Smooth muscle cell (in vitro differentiated cells): ENCODE measurements around the gene PCNT. TPM values are rescaled to one million over a fixed set of nuclear protein-coding genes. Genes with fewer than 3 reads are reported as not detected.

ENCODE experiments used
- DNase-seq: peaks from one replicate; lab custom pipeline; 2025; ENCODE audit not compliant: unreplicated experiment; lab: John Stamatoyannopoulos, UW
- H2AFZ ChIP-seq: fragments of 200-600 bp; sonication (generic); 2 replicates; pipeline ENCODE4 v1.6.0; 2016; ENCODE audit warnings: antibody characterized with exemption, low read depth, mild to moderate bottlenecking
- H3F3A ChIP-seq: fragments of 200-600 bp; sonication (generic); 2 replicates; pipeline ENCODE4 v1.6.0; 2017; ENCODE audit warnings: antibody characterized with exemption, low read depth
- H3K27ac ChIP-seq: fragments of 200-600 bp; sonication (generic); 2 replicates; pipeline ENCODE4 v1.5.1; 2016; ENCODE audit warnings: low read depth, mild to moderate bottlenecking
- H3K27me3 ChIP-seq: fragments of 200-600 bp; sonication (generic); 2 replicates; pipeline ENCODE4 v1.6.1; 2016; ENCODE audit warnings: low read depth, mild to moderate bottlenecking
- H3K36me3 ChIP-seq: fragments of 200-600 bp; sonication (generic); 2 replicates; pipeline ENCODE4 v1.5.1; 2016; ENCODE audit warnings: low read depth
- H3K4me1 ChIP-seq: fragments of 200-600 bp; sonication (generic); 2 replicates; pipeline ENCODE4 v1.5.1; 2016; ENCODE audit warnings: low read depth
- H3K4me2 ChIP-seq: fragments of 200-600 bp; sonication (generic); 2 replicates; pipeline ENCODE4 v1.6.0; 2016; ENCODE audit warnings: mild to moderate bottlenecking
- H3K4me3 ChIP-seq: fragments of 200-600 bp; sonication (generic); 2 replicates; pipeline ENCODE4 v1.5.1; 2016; ENCODE audit warnings: mild to moderate bottlenecking
- H3K79me2 ChIP-seq: fragments of 200-600 bp; sonication (generic); 2 replicates; pipeline ENCODE4 v1.6.0; 2016; ENCODE audit warnings: low read depth, mild to moderate bottlenecking
- H3K9ac ChIP-seq: fragments of 200-600 bp; sonication (generic); 2 replicates; pipeline ENCODE4 v1.6.0; 2016; ENCODE audit warnings: low read depth
- H3K9me3 ChIP-seq: fragments of 200-600 bp; sonication (generic); replicated peaks from 2 replicates; pipeline ENCODE4 v1.5.1; 2016; ENCODE audit warnings: low read depth
- H4K20me1 ChIP-seq: fragments of 200-600 bp; sonication (generic); 2 replicates; pipeline ENCODE4 v1.6.0; 2016; ENCODE audit warnings: low read depth
- CTCF ChIP-seq: fragments of 200-600 bp; sonication (generic); IDR thresholded peaks from 2 replicates; pipeline ENCODE4 v1.5.1; 2017; ENCODE audit warnings: borderline replicate concordance, mild to moderate bottlenecking, antibody characterized with exemption; ENCODE audit not compliant: insufficient read depth, poor library complexity, severe bottlenecking
- WGBS: methylation state at CpG from one replicate; pipeline ENCODE4 v1.1.7; 2016; ENCODE audit warnings: low lambda C conversion rate; 5-methylcytosine and 5-hydroxymethylcytosine counted together
- polyA plus RNA-seq: library from polyadenylated mRNA; unstranded; fragments of >200 nt; fragmentation: Nextera tagmentation; extraction: Ambion mirVana; gene quantifications from 2 replicates; pipeline ENCODE4 v1.2.1, GENCODE V29; 2016
- total RNA-seq: library from RNA; depleted of rRNA; stranded (reverse); fragments of >200 nt; gene quantifications from 2 replicates; pipeline ENCODE4 v1.2.3, GENCODE V29; 2014

The PCNT gene
- total and polyA plus RNA-seq, 2 experiments from 2014 or later = 9.3 to 10.8 TPM

GRCh38 chr21:46284733-46285132, 39.2 kb upstream of the PCNT start:
- Histone ChIP-seq H3K4me2 (peak overlapping the region; percentile 93), H3K27ac (peak overlapping the region; percentile 92), H3K27me3 (no peaks in the 10 kb centered on the region), H3K4me1 (peaks cover 28% of the 10 kb centered on the region), H4K20me1 (peaks cover 31% of the 10 kb centered on the region), H3F3A (peaks cover 22% of the 10 kb centered on the region), H2AFZ (no peak overlapping the region), H3K9ac (no peak overlapping the region), H3K36me3 (no peaks in the 10 kb centered on the region), H3K9me3 (no peaks in the 10 kb centered on the region), H3K79me2 (peaks cover 51% of the 10 kb centered on the region), H3K4me3 (peak overlapping the region; percentile 80)
- DNase-seq = no peak
- WGBS = 87% methylated on average over 1 of the region's 1 CpG
- TF ChIP-seq CTCF = no peak

GRCh38 chr21:46285206-46285661, 38.7 kb upstream of the PCNT start, which contains the start of gene MCM3AP:
Gene MCM3AP, minus strand, starts transcription at chr21:46285611. Its CDS starts 325 bp downstream, at chr21:46285286.
- H3K4me2 ChIP-seq = peak within 1 kb of the TSS; percentile 93
- no peak for TF ChIP-seq CTCF
- H3K36me3 ChIP-seq = no peaks in the 10 kb centered on the region
- H3K4me1 ChIP-seq = peaks cover 28% of the 10 kb centered on the region
- DNase-seq = no peak
- H3K9me3 ChIP-seq = no peaks in the 10 kb centered on the region
- H3K9ac ChIP-seq = peak within 1 kb of the TSS; percentile 93
- peak within 1 kb of the TSS; percentile 92 for H3K27ac ChIP-seq
- WGBS = 42% methylated on average over 6 of the region's 6 CpGs
- H3F3A ChIP-seq = peaks cover 22% of the 10 kb centered on the region
- H4K20me1 ChIP-seq = peaks cover 26% of the 10 kb centered on the region
- no peaks in the 10 kb centered on the region for H3K27me3 ChIP-seq
- peak within 1 kb of the TSS; percentile 96 for H2AFZ ChIP-seq
- H3K4me3 ChIP-seq = peak within 1 kb of the TSS; percentile 80
- H3K79me2 ChIP-seq = peaks cover 51% of the 10 kb centered on the region

- H3K27me3 ChIP-seq = no peaks in the 10 kb centered on the region
- DNase-seq = peak; percentile 75
- peaks cover 45% of the 10 kb centered on the region for H3K79me2 ChIP-seq
- no peaks in the 10 kb centered on the region for H3K9me3 ChIP-seq
- under 1% methylated on average over 88 of the region's 105 CpGs for whole genome bisulfite sequencing
- peak within 1 kb of the TSS; percentile 80 for H3K4me3 ChIP-seq
- H3K36me3 ChIP-seq = no peaks in the 10 kb centered on the region
- H3F3A ChIP-seq = peaks cover 22% of the 10 kb centered on the region
- peak; percentile 28 for TF ChIP-seq CTCF
- peak within 1 kb of the TSS; percentile 92 for H3K27ac ChIP-seq
- peaks cover 20% of the 10 kb centered on the region for H4K20me1 ChIP-seq
- H3K4me1 ChIP-seq = peaks cover 28% of the 10 kb centered on the region
- H3K9ac ChIP-seq = peak within 1 kb of the TSS; percentile 93
- H3K4me2 ChIP-seq = peak within 1 kb of the TSS; percentile 93
- peak within 1 kb of the TSS; percentile 96 for H2AFZ ChIP-seq
Measured at GRCh38 chr21:46285761-46286647, 38.0 kb upstream of the PCNT start, which contains the start of gene YBEY. Gene YBEY, plus strand, starts transcription at chr21:46286342. Its CDS starts 572 bp downstream, at chr21:46286914.
